ENCODE data around the gene AQP2.

- TF ChIP-seq EP300 (IDR thresholded peaks at IDR 0.05) (no peak), POLR2A (IDR thresholded peaks at IDR 0.05) (no peak)
Observed at GRCh38 chr12:50006754-50007442, 56.4 kb downstream of the AQP2 start.

Measured in gastroesophageal sphincter (tissue), 2 donors.